ENCODE measurements around the gene STAMBPL1. TPM values are rescaled to one million over a fixed set of nuclear protein-coding genes. Genes with fewer than 3 reads are reported as not detected.

The STAMBPL1 gene
- total and polyA plus RNA-seq, 2 donors (not counting 1 experiment from before 2014, with no cell fraction given), result 45.6 to 72.5 TPM

GRCh38 chr10:88873757-88874156 lies 6.3 kb upstream of the STAMBPL1 start:
- H3K4me2 ChIP-seq (ENCODE audit: extremely low read depth, insufficient read depth, low read length), result no peak overlapping the region
- H3K27ac ChIP-seq (ENCODE audit: insufficient read depth, low read length), result no peak overlapping the region
- DNase-seq (ENCODE audit: low read depth in 2 of 2), result no peak
- TF ChIP-seq EZH2 (IDR thresholded peaks at IDR 0.05; ENCODE audit: low read length, missing control alignments) (no peak), CTCF (conservative IDR thresholded peaks at IDR 0.05 in 1 of 2, IDR thresholded peaks at IDR 0.05 in 1 of 2; ENCODE audit: low read depth in 1 of 2, low read length in 2 of 2) (no peak)
- H3K9ac ChIP-seq (ENCODE audit: insufficient read depth, low read length), result no peak overlapping the region
- H2AFZ ChIP-seq (ENCODE audit: low read length), result no peak overlapping the region
- H3K79me2 ChIP-seq (ENCODE audit: control insufficient read depth, insufficient read depth, low read length), result no peaks in the 10 kb centered on the region
- no peaks in the 10 kb centered on the region for H3K36me3 ChIP-seq (ENCODE audit: control insufficient read depth, insufficient read depth, low read length)
- no peaks in the 10 kb centered on the region for H3K9me3 ChIP-seq (ENCODE audit: control insufficient read depth, insufficient read depth, low read depth, low read length)
- peaks cover 2% of the 10 kb centered on the region for H3K4me1 ChIP-seq (ENCODE audit: control insufficient read depth, extremely low read depth, insufficient read depth, low read length)
- H3K27me3 ChIP-seq (ENCODE audit: control insufficient read depth, insufficient read depth, low read length), result no peaks in the 10 kb centered on the region
- H3K4me3 ChIP-seq (replicated peaks in 1 of 4; ENCODE audit: control extremely low read depth in 1 of 4, insufficient read depth in 1 of 4, low read depth in 3 of 4, low read length in 4 of 4), result no peak overlapping the region
- no peaks in the 10 kb centered on the region for H4K20me1 ChIP-seq (ENCODE audit: control insufficient read depth, extremely low read depth, insufficient read depth, low read length)

- peak; percentile 6 to 25 for DNase-seq (ENCODE audit: low read depth in 2 of 2)
Measured at GRCh38 chr10:88874281-88874680, 5.8 kb upstream of the STAMBPL1 start.

GRCh38 chr10:88875081-88875480 lies 5.0 kb upstream of the STAMBPL1 start:
- TF ChIP-seq CTCF (conservative IDR thresholded peaks at IDR 0.05 in 1 of 2, IDR thresholded peaks at IDR 0.05 in 1 of 2; ENCODE audit: low read depth in 1 of 2, low read length in 2 of 2) (no peak), EZH2 (IDR thresholded peaks at IDR 0.05; ENCODE audit: low read length, missing control alignments) (no peak)
- no peak overlapping the region for H3K27ac ChIP-seq (ENCODE audit: insufficient read depth, low read length)
- DNase-seq (ENCODE audit: low read depth in 2 of 2), result no peak
- no peak overlapping the region for H3K9ac ChIP-seq (ENCODE audit: insufficient read depth, low read length)
- H3K4me2 ChIP-seq (ENCODE audit: extremely low read depth, insufficient read depth, low read length), result no peak overlapping the region
- no peaks in the 10 kb centered on the region for H3K36me3 ChIP-seq (ENCODE audit: control insufficient read depth, insufficient read depth, low read length)
- no peaks in the 10 kb centered on the region for H4K20me1 ChIP-seq (ENCODE audit: control insufficient read depth, extremely low read depth, insufficient read depth, low read length)
- H2AFZ ChIP-seq (ENCODE audit: low read length), result no peak overlapping the region
- H3K79me2 ChIP-seq (ENCODE audit: control insufficient read depth, insufficient read depth, low read length), result peaks cover 1% of the 10 kb centered on the region
- H3K9me3 ChIP-seq (ENCODE audit: control insufficient read depth, insufficient read depth, low read depth, low read length), result no peaks in the 10 kb centered on the region
- no peaks in the 10 kb centered on the region for H3K27me3 ChIP-seq (ENCODE audit: control insufficient read depth, insufficient read depth, low read length)
- H3K4me3 ChIP-seq (replicated peaks in 1 of 4; ENCODE audit: control extremely low read depth in 1 of 4, insufficient read depth in 1 of 4, low read depth in 3 of 4, low read length in 4 of 4), result no peak overlapping the region
- peaks cover 6% of the 10 kb centered on the region for H3K4me1 ChIP-seq (ENCODE audit: control insufficient read depth, extremely low read depth, insufficient read depth, low read length)

More at GRCh38 chr10:88874281-88874680, 5.8 kb upstream of the STAMBPL1 start:
- H4K20me1 ChIP-seq (ENCODE audit: control insufficient read depth, extremely low read depth, insufficient read depth, low read length), result no peaks in the 10 kb centered on the region
- H3K79me2 ChIP-seq (ENCODE audit: control insufficient read depth, insufficient read depth, low read length), result no peaks in the 10 kb centered on the region
- no peak overlapping the region for H3K9ac ChIP-seq (ENCODE audit: insufficient read depth, low read length)
- no peak overlapping the region for H2AFZ ChIP-seq (ENCODE audit: low read length)
- no peaks in the 10 kb centered on the region for H3K9me3 ChIP-seq (ENCODE audit: control insufficient read depth, insufficient read depth, low read depth, low read length)
- no peak overlapping the region for H3K4me2 ChIP-seq (ENCODE audit: extremely low read depth, insufficient read depth, low read length)
- H3K4me1 ChIP-seq (ENCODE audit: control insufficient read depth, extremely low read depth, insufficient read depth, low read length), result peaks cover 2% of the 10 kb centered on the region
- H3K4me3 ChIP-seq (replicated peaks in 1 of 4; ENCODE audit: control extremely low read depth in 1 of 4, insufficient read depth in 1 of 4, low read depth in 3 of 4, low read length in 4 of 4), result no peak overlapping the region
- no peaks in the 10 kb centered on the region for H3K27me3 ChIP-seq (ENCODE audit: control insufficient read depth, insufficient read depth, low read length)
- TF ChIP-seq EZH2 (IDR thresholded peaks at IDR 0.05; ENCODE audit: low read length, missing control alignments), result no peak
- TF ChIP-seq CTCF (conservative IDR thresholded peaks at IDR 0.05 in 1 of 2, IDR thresholded peaks at IDR 0.05 in 1 of 2; ENCODE audit: low read depth in 1 of 2, low read length in 2 of 2), result no peak
- no peak overlapping the region for H3K27ac ChIP-seq (ENCODE audit: insufficient read depth, low read length)
- no peaks in the 10 kb centered on the region for H3K36me3 ChIP-seq (ENCODE audit: control insufficient read depth, insufficient read depth, low read length)
